Heart left ventricle (tissue), 13 donors: ENCODE measurements around the gene DAP.

ENCODE experiments used
- CTCF ChIP-seq, 12 donors: fragments of 200-600 bp; sonication (generic) in 4 of 12; IDR thresholded peaks; one replicate each; pipeline versions ENCODE4 v1.5.0 to v1.8.0; 2018 to 2022; ENCODE audit warnings: antibody characterized with exemption in 12 of 12, mild to moderate bottlenecking in 5 of 12
- POLR2A ChIP-seq, 2 donors: fragments of 450-650 bp; IDR thresholded peaks; one replicate each; pipeline ENCODE4 v1.6.1; 2017; ENCODE audit warnings: antibody characterized with exemption in 2 of 2, mild to moderate bottlenecking in 2 of 2, moderate library complexity in 2 of 2
- donor health status: ischemic (EF 13 %, LVEDD 7.1; RV severe dilation, severe dysfunction).
- donor health status: DM: no; HTN: yes; CAD: no.
- donor health status: DM: no; HTN: no; CAD: no.
- donor health status: ischemic (EF 25% LVEDD 6.9; RV normal size, moderate dysfunction).
- donor health status: ischemic (EF 25% LVEDD 5.7; RV mildly dilated, moderate dysfunction).
- donor health status: ischemic (EF 35%, LVEDD 5.7; RV mildly dilated, moderate dysfunction).
- donor health status: nonischemic (EF 11% LVEDD 7.7; RV severe dilation, severe dysfunction).
- donor health status: DM: yes; HTN: yes; CAD: no.
- donor health status: PGD.
- donor health status: ischemic (EF 29% LVEDD 5.4; RV normal size, mild dysfunction).
- donor health status: nonischemic (EF 23%, LVEDD 6.1; RV moderate dilation, normal function).

GRCh38 chr5:10682801-10683525 lies 78.1 kb downstream of the DAP start:
- TF ChIP-seq CTCF (IDR thresholded peaks at IDR 0.05) (no peak), POLR2A (IDR thresholded peaks at IDR 0.05) (no peak)
